ENCODE data around the gene VWA8. TPM values are rescaled to one million over a fixed set of nuclear protein-coding genes. Genes with fewer than 3 reads are reported as not detected.
A peak's percentile ranks its signal among the peaks of the same experiment; 100 is the strongest.
"Not testable (repeated sequence)": the region's sequence is repeated elsewhere in the genome, so short reads cannot be mapped to it uniquely, and the experiment has no call there.

Gene VWA8
- total RNA-seq, 4 donors from 2014 or later = 19.5 to 26.2 (median 21.6) TPM

DNA sequence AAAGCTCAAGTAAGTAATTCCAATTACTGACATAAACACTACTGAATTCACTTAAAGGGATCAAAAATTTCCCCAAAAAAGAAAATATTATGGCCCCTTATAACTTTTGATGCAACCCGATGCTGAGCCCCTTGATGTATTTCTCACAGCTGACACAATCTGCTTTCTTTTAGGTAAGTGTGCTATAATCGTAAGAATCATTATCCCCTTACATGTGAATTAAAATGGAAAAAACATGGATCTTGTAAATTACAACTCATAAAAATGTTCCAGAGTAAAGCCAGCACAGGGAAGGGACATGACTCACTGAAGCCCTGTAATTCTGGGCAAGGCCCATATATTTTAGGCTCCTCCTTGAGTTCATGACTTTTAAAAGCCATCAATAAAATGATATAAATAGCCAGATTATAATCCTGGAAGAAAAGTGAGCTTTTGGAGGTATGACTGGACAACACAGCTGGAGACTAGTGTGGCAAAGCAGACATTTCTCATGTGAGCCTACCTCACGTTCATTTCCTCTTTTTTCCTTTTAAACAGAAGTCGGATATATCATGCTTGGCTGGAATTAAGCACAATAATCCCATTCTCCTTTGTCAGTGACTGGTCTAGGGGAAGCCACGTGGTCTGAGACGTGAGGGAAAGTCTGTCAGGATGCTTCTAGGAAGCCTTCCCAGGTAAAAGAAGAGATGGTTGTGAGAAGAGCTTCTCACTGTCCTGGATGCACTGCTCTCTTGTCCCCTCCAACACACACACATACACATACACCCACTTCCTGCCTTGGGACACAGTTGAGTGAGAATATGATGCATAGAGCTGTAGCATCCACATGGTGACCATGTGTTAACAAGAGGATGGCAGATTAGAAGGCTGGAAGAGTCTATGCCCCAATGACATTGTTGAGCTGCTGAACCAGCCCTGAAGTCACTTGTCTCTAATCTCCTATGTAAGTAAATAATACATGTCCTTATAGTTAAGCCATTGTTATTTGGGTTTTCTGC lies 338.2 kb downstream of the VWA8 start:
- Histone ChIP-seq H3K9me3 (no peaks in the 10 kb centered on the region), H3K36me3 (no peaks in the 10 kb centered on the region), H3K4me3 (no peak overlapping the region), H3K27ac (replicated peaks in 1 of 4) (peak overlapping the region in 3 of 4 donors; percentile 8 to 41 (median 40)), H3K4me1 (peaks cover 0 to 11% (median 9%) of the 10 kb centered on the region in 4 donors), H3K27me3 (no peaks in the 10 kb centered on the region)
- no peak for TF ChIP-seq EP300 (IDR thresholded peaks at IDR 0.05)
- no peak for TF ChIP-seq POLR2AphosphoS5 (IDR thresholded peaks at IDR 0.05)
- TF ChIP-seq, protein P1, sequence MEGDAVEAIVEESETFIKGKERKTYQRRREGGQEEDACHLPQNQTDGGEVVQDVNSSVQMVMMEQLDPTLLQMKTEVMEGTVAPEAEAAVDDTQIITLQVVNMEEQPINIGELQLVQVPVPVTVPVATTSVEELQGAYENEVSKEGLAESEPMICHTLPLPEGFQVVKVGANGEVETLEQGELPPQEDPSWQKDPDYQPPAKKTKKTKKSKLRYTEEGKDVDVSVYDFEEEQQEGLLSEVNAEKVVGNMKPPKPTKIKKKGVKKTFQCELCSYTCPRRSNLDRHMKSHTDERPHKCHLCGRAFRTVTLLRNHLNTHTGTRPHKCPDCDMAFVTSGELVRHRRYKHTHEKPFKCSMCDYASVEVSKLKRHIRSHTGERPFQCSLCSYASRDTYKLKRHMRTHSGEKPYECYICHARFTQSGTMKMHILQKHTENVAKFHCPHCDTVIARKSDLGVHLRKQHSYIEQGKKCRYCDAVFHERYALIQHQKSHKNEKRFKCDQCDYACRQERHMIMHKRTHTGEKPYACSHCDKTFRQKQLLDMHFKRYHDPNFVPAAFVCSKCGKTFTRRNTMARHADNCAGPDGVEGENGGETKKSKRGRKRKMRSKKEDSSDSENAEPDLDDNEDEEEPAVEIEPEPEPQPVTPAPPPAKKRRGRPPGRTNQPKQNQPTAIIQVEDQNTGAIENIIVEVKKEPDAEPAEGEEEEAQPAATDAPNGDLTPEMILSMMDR (IDR thresholded peaks at IDR 0.05) = no peak
- TF ChIP-seq POLR2A (IDR thresholded peaks at IDR 0.05; ENCODE audit: low read depth) = no peak
- intact Hi-C loops (cut with DNase I) = no loop called here
- WGBS = 66% methylated on average over 6 of the region's 6 CpGs
- no peak for DNase-seq (ENCODE audit: extremely low spot score)

GRCh38 chr13:41621716-41622431 lies 339.0 kb downstream of the VWA8 start:
- peak overlapping the region in 3 of 4 donors; percentile 28 to 45 (median 40) for H3K27ac ChIP-seq (replicated peaks in 1 of 4)
- intact Hi-C loops (cut with DNase I) = no loop called here
- no peaks in the 10 kb centered on the region for H3K27me3 ChIP-seq
- peaks cover 0 to 11% (median 9%) of the 10 kb centered on the region in 4 donors for H3K4me1 ChIP-seq
- no peaks in the 10 kb centered on the region for H3K36me3 ChIP-seq
- TF ChIP-seq POLR2AphosphoS5 (IDR thresholded peaks at IDR 0.05) (no peak), POLR2A (IDR thresholded peaks at IDR 0.05; ENCODE audit: low read depth) (no peak), EP300 (IDR thresholded peaks at IDR 0.05) (no peak)
- TF ChIP-seq, protein P1 (IDR thresholded peaks at IDR 0.05) = no peak
- 94% methylated on average over 5 of the region's 5 CpGs for WGBS
- DNase-seq (ENCODE audit: extremely low spot score) = no peak
- no peak overlapping the region for H3K4me3 ChIP-seq
- H3K9me3 ChIP-seq = no peaks in the 10 kb centered on the region

DNA sequence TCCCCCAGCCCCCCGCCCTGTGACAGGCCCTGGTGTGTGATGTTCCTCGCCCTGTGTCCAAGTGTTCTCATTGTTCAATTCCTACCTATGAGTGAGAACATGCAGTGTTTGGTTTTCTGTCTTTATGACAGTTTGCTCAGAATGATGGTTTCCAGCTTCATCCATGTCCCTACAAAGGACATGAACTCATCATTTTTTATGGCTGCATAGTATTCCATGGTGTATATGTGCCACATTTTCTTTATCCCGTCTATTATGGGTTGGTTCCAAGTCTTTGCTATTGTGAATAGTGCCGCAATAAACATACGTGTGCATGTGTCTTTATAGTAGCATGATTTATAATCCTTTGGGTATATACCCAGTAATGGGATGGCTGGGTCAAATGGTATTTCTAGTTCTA lies 343.3 kb downstream of the VWA8 start:
- H3K27ac ChIP-seq (replicated peaks in 1 of 4); H3K27me3 ChIP-seq; H3K9me3 ChIP-seq; DNase-seq (ENCODE audit: extremely low spot score); H3K36me3 ChIP-seq; H3K4me3 ChIP-seq; intact Hi-C loops (cut with DNase I): not testable (repeated sequence)
- WGBS = 99% methylated on average over 5 of the region's 5 CpGs
- H3K4me1 ChIP-seq = peaks cover 15 to 28% (median 21%) of the 10 kb centered on the region in 4 donors

GRCh38 chr13:41616151-41616550 lies 344.8 kb downstream of the VWA8 start:
- Histone ChIP-seq H3K4me3 (no peak overlapping the region), H3K36me3 (peaks cover 0 to 10% (median 5%) of the 10 kb centered on the region in 4 donors), H3K9me3 (no peaks in the 10 kb centered on the region), H3K4me1 (peaks cover 15 to 20% (median 16%) of the 10 kb centered on the region in 4 donors), H3K27me3 (no peaks in the 10 kb centered on the region), H3K27ac (replicated peaks in 1 of 4) (no peak overlapping the region)
- intact Hi-C loops (cut with DNase I) = no loop called here
- TF ChIP-seq POLR2AphosphoS5 (IDR thresholded peaks at IDR 0.05) = no peak
- DNase-seq (ENCODE audit: extremely low spot score) = no peak
- WGBS = 74% methylated on average over 3 of the region's 3 CpGs

DNA sequence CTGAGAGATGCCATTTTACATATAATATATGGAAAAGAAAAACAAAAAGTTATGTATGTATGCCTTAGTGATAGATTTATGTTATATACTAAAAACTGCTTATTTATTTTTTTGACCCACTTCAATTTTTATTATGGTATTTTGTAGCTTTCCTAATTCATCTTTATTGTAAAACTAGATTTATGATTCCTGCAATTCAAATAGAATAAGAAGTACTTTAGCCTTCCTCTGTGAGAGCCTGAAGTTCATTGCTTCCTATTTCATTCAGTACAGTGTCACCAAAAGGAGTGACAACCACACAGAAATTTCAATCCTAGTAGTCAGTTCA lies 345.4 kb downstream of the VWA8 start:
- Histone ChIP-seq H3K4me3 (no peak overlapping the region), H3K27ac (replicated peaks in 1 of 4) (no peak overlapping the region), H3K9me3 (no peaks in the 10 kb centered on the region), H3K27me3 (no peaks in the 10 kb centered on the region), H3K4me1 (peaks cover 15 to 27% (median 16%) of the 10 kb centered on the region in 4 donors), H3K36me3 (peaks cover 0 to 17% (median 11%) of the 10 kb centered on the region in 4 donors)
- no peak for DNase-seq (ENCODE audit: extremely low spot score)
- intact Hi-C loops (cut with DNase I) = no loop called here
- TF ChIP-seq, protein P1 (IDR thresholded peaks at IDR 0.05) = no peak
- TF ChIP-seq POLR2A (IDR thresholded peaks at IDR 0.05; ENCODE audit: low read depth) (no peak), EP300 (IDR thresholded peaks at IDR 0.05) (no peak), POLR2AphosphoS5 (IDR thresholded peaks at IDR 0.05) (no peak)
